ENCODE measurements around the gene TTLL9. TPM values are rescaled to one million over a fixed set of nuclear protein-coding genes. Genes with fewer than 3 reads are reported as not detected.

The TTLL9 gene
- total and polyA plus RNA-seq, 7 donors = 0.15 to 1.1 TPM; not detected in 5

GRCh38 chr20:31872406-31872805 is 2.0 kb downstream of the TTLL9 start:
- H3K4me1 ChIP-seq = peaks cover 0 to 21% (median 17%) of the 10 kb centered on the region in 4 donors
- H3K27ac ChIP-seq = no peak overlapping the region
- intact Hi-C loops (cut with DNase I) = no loop called here
- no peaks in the 10 kb centered on the region for H3K9me3 ChIP-seq
- H3K4me3 ChIP-seq = no peak overlapping the region
- DNase-seq = no peak
- 86 to 91% methylated on average over 6 of the region's 6 CpGs for WGBS, 2 donors
- peaks cover 4 to 19% (median 14%) of the 10 kb centered on the region in 3 donors for H3K27me3 ChIP-seq
- TF ChIP-seq EP300 (IDR thresholded peaks at IDR 0.05) (no peak), POLR2AphosphoS5 (IDR thresholded peaks at IDR 0.05) (no peak), POLR2A (IDR thresholded peaks at IDR 0.05) (no peak), CTCF (IDR thresholded peaks at IDR 0.05) (no peak)
- H3K36me3 ChIP-seq = no peaks in the 10 kb centered on the region

GRCh38 chr20:31875671-31876070 is 5.2 kb downstream of the TTLL9 start:
- TF ChIP-seq EP300 (IDR thresholded peaks at IDR 0.05) = no peak
- no peak for TF ChIP-seq POLR2A (IDR thresholded peaks at IDR 0.05)
- no peak for TF ChIP-seq CTCF (IDR thresholded peaks at IDR 0.05)
- TF ChIP-seq POLR2AphosphoS5 (IDR thresholded peaks at IDR 0.05) = no peak
- Histone ChIP-seq H3K27ac (no peak overlapping the region), H3K36me3 (no peaks in the 10 kb centered on the region), H3K9me3 (no peaks in the 10 kb centered on the region), H3K4me1 (peaks cover 0 to 15% (median 6%) of the 10 kb centered on the region in 4 donors), H3K27me3 (peaks cover 0 to under 1% (median 0%) of the 10 kb centered on the region in 3 donors), H3K4me3 (no peak overlapping the region)
- no peak for DNase-seq
- intact Hi-C loops (cut with DNase I) = loop anchor here (5.0 kb wide), 1 partner anchor 77 kb away; the partner anchor contains the start of gene PDRG1
- WGBS, 2 donors = 43 to 52% methylated on average over 2 of the region's 2 CpGs

- intact Hi-C loops (cut with DNase I) = loop anchor here (5.0 kb wide), 1 partner anchor 75 kb away; the partner anchor contains the start of gene PDRG1
- H3K27ac ChIP-seq = no peak overlapping the region
- no peaks in the 10 kb centered on the region for H3K9me3 ChIP-seq
- H3K4me1 ChIP-seq = peaks cover 0 to 11% (median 2%) of the 10 kb centered on the region in 4 donors
- H3K27me3 ChIP-seq = no peaks in the 10 kb centered on the region
- DNase-seq = no peak
- H3K4me3 ChIP-seq = no peak overlapping the region
- TF ChIP-seq EP300 (IDR thresholded peaks at IDR 0.05) (no peak), POLR2A (IDR thresholded peaks at IDR 0.05) (no peak), CTCF (IDR thresholded peaks at IDR 0.05) (no peak), POLR2AphosphoS5 (IDR thresholded peaks at IDR 0.05) (no peak)
- H3K36me3 ChIP-seq = no peaks in the 10 kb centered on the region
These were observed 7.2 kb downstream of the TTLL9 start for GRCh38 chr20:31877684-31878083.

GRCh38 chr20:31879143-31879987 is 8.9 kb downstream of the TTLL9 start:
- WGBS, 2 donors = 3 to 6% methylated on average over 45 of the region's 45 CpGs
- no peaks in the 10 kb centered on the region for H3K27me3 ChIP-seq
- intact Hi-C loops (cut with DNase I) = loop anchor here (5.0 kb wide), 1 partner anchor 73 kb away; the partner anchor contains the start of gene PDRG1
- peak; percentile 11 to 69 (median 39) for TF ChIP-seq POLR2AphosphoS5 (IDR thresholded peaks at IDR 0.05)
- TF ChIP-seq POLR2A (IDR thresholded peaks at IDR 0.05) = no peak
- peak overlapping the region; percentile 69 to 81 (median 75) for H3K27ac ChIP-seq
- peak overlapping the region; percentile 34 to 63 (median 56) for H3K4me3 ChIP-seq
- no peaks in the 10 kb centered on the region for H3K9me3 ChIP-seq
- H3K4me1 ChIP-seq = peaks cover 0 to 11% (median 2%) of the 10 kb centered on the region in 4 donors
- DNase-seq = peak; percentile 98
- no peaks in the 10 kb centered on the region for H3K36me3 ChIP-seq

- intact Hi-C loops (cut with DNase I) = no loop called here
- no peak overlapping the region for H3K27ac ChIP-seq
- 37 to 57% methylated on average over 5 of the region's 5 CpGs for WGBS, 2 donors
These were observed 11.5 kb downstream of the TTLL9 start for GRCh38 chr20:31881945-31882344.

More at GRCh38 chr20:31881945-31882344, 11.5 kb downstream of the TTLL9 start:
- H3K4me3 ChIP-seq = no peak overlapping the region
- TF ChIP-seq POLR2AphosphoS5 (IDR thresholded peaks at IDR 0.05) (no peak), EP300 (IDR thresholded peaks at IDR 0.05) (no peak), POLR2A (IDR thresholded peaks at IDR 0.05) (no peak), CTCF (IDR thresholded peaks at IDR 0.05) (no peak)
- no peaks in the 10 kb centered on the region for H3K36me3 ChIP-seq
- H3K9me3 ChIP-seq = no peaks in the 10 kb centered on the region
- H3K27me3 ChIP-seq = no peaks in the 10 kb centered on the region
- no peak for DNase-seq
- H3K4me1 ChIP-seq = peaks cover 0 to 11% (median 2%) of the 10 kb centered on the region in 4 donors
